Measurements from ENCODE around the gene MS4A15. TPM values are rescaled to one million over a fixed set of nuclear protein-coding genes. Genes with fewer than 3 reads are reported as not detected.
"Not testable (repeated sequence)": the region's sequence is repeated elsewhere in the genome, so short reads cannot be mapped to it uniquely, and the experiment has no call there.

The MS4A15 gene
- total RNA-seq, 6 donors from 2014 or later, result 65.5 to 227 (median 120) TPM

DNA sequence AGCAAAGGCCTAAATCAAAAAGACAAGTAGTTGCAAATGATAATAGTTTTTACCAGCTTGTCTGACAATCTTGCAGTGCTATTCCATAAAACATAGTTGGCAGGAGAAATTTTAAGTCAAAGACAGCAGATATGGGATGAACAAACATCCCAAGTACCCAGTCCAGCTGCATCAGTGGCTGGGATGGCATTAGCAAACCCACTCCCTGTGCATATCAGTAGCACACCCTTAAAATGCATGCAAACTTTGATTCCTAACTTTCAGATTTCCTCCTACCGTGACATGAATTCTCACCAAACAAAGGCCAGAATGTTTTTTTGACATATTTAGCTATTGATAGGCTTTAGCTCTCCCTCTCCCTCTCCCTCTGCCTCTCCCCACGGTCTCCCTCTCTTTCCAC lies 57.4 kb downstream of the MS4A15 start:
- no peak for ATAC-seq (ENCODE audit: low FRiP score in 2 of 2)
- H3K27ac ChIP-seq, result no peak overlapping the region
- no peaks in the 10 kb centered on the region for H3K36me3 ChIP-seq
- H3K4me3 ChIP-seq, result no peak overlapping the region
- H3K9me3 ChIP-seq, result peaks cover 9 to 17% (median 12%) of the 10 kb centered on the region in 4 donors
- no peaks in the 10 kb centered on the region for H3K27me3 ChIP-seq
- no peak for DNase-seq
- whole genome bisulfite sequencing, 2 donors, result 92 to 93% methylated on average over 2 of the region's 2 CpGs
- TF ChIP-seq, protein P1, sequence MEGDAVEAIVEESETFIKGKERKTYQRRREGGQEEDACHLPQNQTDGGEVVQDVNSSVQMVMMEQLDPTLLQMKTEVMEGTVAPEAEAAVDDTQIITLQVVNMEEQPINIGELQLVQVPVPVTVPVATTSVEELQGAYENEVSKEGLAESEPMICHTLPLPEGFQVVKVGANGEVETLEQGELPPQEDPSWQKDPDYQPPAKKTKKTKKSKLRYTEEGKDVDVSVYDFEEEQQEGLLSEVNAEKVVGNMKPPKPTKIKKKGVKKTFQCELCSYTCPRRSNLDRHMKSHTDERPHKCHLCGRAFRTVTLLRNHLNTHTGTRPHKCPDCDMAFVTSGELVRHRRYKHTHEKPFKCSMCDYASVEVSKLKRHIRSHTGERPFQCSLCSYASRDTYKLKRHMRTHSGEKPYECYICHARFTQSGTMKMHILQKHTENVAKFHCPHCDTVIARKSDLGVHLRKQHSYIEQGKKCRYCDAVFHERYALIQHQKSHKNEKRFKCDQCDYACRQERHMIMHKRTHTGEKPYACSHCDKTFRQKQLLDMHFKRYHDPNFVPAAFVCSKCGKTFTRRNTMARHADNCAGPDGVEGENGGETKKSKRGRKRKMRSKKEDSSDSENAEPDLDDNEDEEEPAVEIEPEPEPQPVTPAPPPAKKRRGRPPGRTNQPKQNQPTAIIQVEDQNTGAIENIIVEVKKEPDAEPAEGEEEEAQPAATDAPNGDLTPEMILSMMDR (IDR thresholded peaks at IDR 0.05), result no peak
- no peak for TF ChIP-seq EP300 (IDR thresholded peaks at IDR 0.05)
- no peak for TF ChIP-seq POLR2AphosphoS5 (IDR thresholded peaks at IDR 0.05)
- TF ChIP-seq POLR2A (IDR thresholded peaks at IDR 0.05), result no peak
- peaks cover 0 to 8% (median 0%) of the 10 kb centered on the region in 4 donors for H3K4me1 ChIP-seq

DNA sequence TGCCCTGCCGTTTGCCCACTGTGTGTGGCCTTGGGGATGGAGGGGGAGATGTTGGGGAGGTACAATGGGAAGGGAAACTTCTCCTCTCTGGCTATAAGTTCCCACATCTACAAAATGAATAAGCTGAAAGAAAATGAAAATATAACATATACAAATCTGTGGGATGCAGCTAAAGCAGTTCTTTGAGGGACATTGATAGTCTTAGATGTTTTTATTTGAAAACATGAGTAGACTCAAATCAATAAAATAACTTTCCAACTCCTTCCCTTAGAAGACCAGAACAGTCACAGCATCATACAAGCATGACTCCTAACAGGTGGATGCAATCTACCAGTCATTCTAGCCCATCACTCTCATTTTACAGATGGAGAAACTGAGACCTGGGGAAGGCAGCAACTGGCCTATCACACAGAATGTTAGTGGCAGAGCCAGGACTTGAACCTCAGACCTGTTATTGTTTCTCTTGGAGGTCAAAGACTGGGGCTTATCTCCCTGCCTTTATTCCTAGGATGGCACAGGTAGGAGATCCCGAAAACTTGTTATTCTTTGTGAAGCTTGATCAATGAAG lies 60.0 kb downstream of the MS4A15 start:
- Histone ChIP-seq H3K27ac (no peak overlapping the region), H3K9me3 (peaks cover 9 to 17% (median 12%) of the 10 kb centered on the region in 4 donors), H3K36me3 (no peaks in the 10 kb centered on the region), H3K27me3 (no peaks in the 10 kb centered on the region), H3K4me3 (no peak overlapping the region), H3K4me1 (no peaks in the 10 kb centered on the region)
- ATAC-seq (ENCODE audit: low FRiP score in 2 of 2) (no peak), DNase-seq (no peak)
- 91 to 93% methylated on average over 2 of the region's 2 CpGs for WGBS, 2 donors
- no peak for TF ChIP-seq POLR2A (IDR thresholded peaks at IDR 0.05)
- no peak for TF ChIP-seq EP300 (IDR thresholded peaks at IDR 0.05)
- TF ChIP-seq, protein P1 (IDR thresholded peaks at IDR 0.05), result no peak
- no peak for TF ChIP-seq POLR2AphosphoS5 (IDR thresholded peaks at IDR 0.05)

DNA sequence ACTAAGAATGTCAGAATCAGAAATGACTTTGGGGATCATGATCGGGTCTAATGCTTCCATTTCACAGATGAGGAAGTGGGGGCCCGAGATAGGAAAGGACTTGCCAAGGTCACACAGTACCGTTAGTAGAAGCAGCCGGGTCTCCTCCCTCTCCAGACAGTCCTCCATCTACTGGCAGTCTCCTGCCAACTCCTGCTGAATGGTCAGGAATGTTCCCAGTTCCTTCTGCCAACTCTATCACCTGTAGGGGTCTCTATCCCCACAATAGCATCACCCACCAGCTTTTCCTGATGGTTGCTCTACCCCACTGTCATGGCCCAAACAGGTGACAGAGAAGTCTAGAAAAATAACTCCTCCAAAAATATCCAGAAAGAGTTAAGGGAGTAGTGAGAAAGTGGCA lies 61.4 kb downstream of the MS4A15 start:
- TF ChIP-seq POLR2AphosphoS5 (IDR thresholded peaks at IDR 0.05) (no peak), EP300 (IDR thresholded peaks at IDR 0.05) (no peak), POLR2A (IDR thresholded peaks at IDR 0.05) (no peak)
- TF ChIP-seq, protein P1 (IDR thresholded peaks at IDR 0.05), result no peak
- no peak for ATAC-seq (ENCODE audit: low FRiP score in 2 of 2)
- Histone ChIP-seq H3K4me1 (no peaks in the 10 kb centered on the region), H3K27ac (no peak overlapping the region), H3K36me3 (no peaks in the 10 kb centered on the region), H3K4me3 (no peak overlapping the region), H3K27me3 (no peaks in the 10 kb centered on the region), H3K9me3 (peaks cover 9 to 17% (median 12%) of the 10 kb centered on the region in 4 donors)
- DNase-seq, result no peak
- 66 to 79% methylated on average over 4 of the region's 4 CpGs for WGBS, 2 donors

- 42 to 50% methylated on average over 9 to 15 of the region's 15 CpGs for WGBS, 2 donors
- H3K4me1 ChIP-seq, result peaks cover 0 to 9% (median 2%) of the 10 kb centered on the region in 4 donors
- no peaks in the 10 kb centered on the region for H3K36me3 ChIP-seq
- TF ChIP-seq, protein P1 (IDR thresholded peaks at IDR 0.05), result no peak
- TF ChIP-seq EP300 (IDR thresholded peaks at IDR 0.05), result no peak
- TF ChIP-seq POLR2AphosphoS5 (IDR thresholded peaks at IDR 0.05), result no peak
- TF ChIP-seq POLR2A (IDR thresholded peaks at IDR 0.05), result no peak
- H3K27me3 ChIP-seq, result no peaks in the 10 kb centered on the region
- H3K4me3 ChIP-seq, result no peak overlapping the region
- DNase-seq, result no peak
- H3K27ac ChIP-seq, result no peak overlapping the region
- H3K9me3 ChIP-seq, result peaks cover 1 to 8% (median 5%) of the 10 kb centered on the region in 4 donors
- ATAC-seq (ENCODE audit: low FRiP score in 2 of 2), result no peak
These were observed 65.3 kb downstream of the MS4A15 start for GRCh38 chr11:60821827-60822599.

GRCh38 chr11:60823745-60824306 lies 67.2 kb downstream of the MS4A15 start:
- not testable (repeated sequence) for ATAC-seq (ENCODE audit: low FRiP score in 2 of 2); DNase-seq; H3K27me3 ChIP-seq; H3K4me1 ChIP-seq; H3K27ac ChIP-seq; H3K36me3 ChIP-seq; H3K9me3 ChIP-seq; H3K4me3 ChIP-seq
- WGBS, 2 donors, result 62 to 68% methylated on average over 5 of the region's 5 CpGs

Measured in upper lobe of left lung (tissue), 6 donors.